Esophagus muscularis mucosa (tissue), 4 donors: ENCODE data around the gene ANKS1B. TPM values are rescaled to one million over a fixed set of nuclear protein-coding genes. Genes with fewer than 3 reads are reported as not detected.

Experiments used
- DNase-seq: peaks from one replicate; pipeline ENCODE4 v3.0.0-alpha.2; 2017; ENCODE audit errors: extremely low spot score
- H3K27ac ChIP-seq, 4 donors: fragments of 200-600 bp; sonication (generic); replicated peaks in 1 of 4; 1 replicate in 3 of 4; 2 replicates in 1 of 4; pipeline ENCODE4 v1.5.1; 2016 to 2019; ENCODE audit warnings: mild to moderate bottlenecking in 1 of 4
- H3K27me3 ChIP-seq, 4 donors: fragments of 200-600 bp; sonication (generic); one replicate each; pipeline versions ENCODE4 v1.5.1 to v1.6.0; 2016 to 2019
- H3K36me3 ChIP-seq, 4 donors: fragments of 200-600 bp; sonication (generic); one replicate each; pipeline ENCODE4 v1.5.1; 2016 to 2019
- H3K4me1 ChIP-seq, 4 donors: fragments of 200-600 bp; sonication (generic); one replicate each; pipeline ENCODE4 v1.5.1; 2016 to 2019
- H3K4me3 ChIP-seq, 4 donors: fragments of 200-600 bp; sonication (generic); 1 replicate in 2 of 4; 2 replicates in 2 of 4; pipeline ENCODE4 v1.5.1; 2016 to 2019; ENCODE audit warnings: mild to moderate bottlenecking in 4 of 4, moderate library complexity in 1 of 4
- H3K9me3 ChIP-seq, 4 donors: fragments of 200-600 bp; sonication (generic); 1 replicate in 3 of 4; 2 replicates in 1 of 4; pipeline ENCODE4 v1.5.1; 2016 to 2019
- CTCF ChIP-seq, 3 experiments: fragments of 200-600 bp in 2 of 3; fragments of 450-650 bp in 1 of 3; sonication (generic) in 2 of 3; IDR thresholded peaks; one replicate each; pipeline ENCODE4 v1.5.1; 2017 to 2019; ENCODE audit warnings: antibody characterized with exemption in 3 of 3, mild to moderate bottlenecking in 2 of 3, moderate library complexity in 1 of 3
- EP300 ChIP-seq: sonication (generic); formaldehyde crosslinking; IDR thresholded peaks from one replicate; pipeline ENCODE4 v1.6.1; 2017; ENCODE audit warnings: antibody characterized with exemption
- POLR2A ChIP-seq: fragments of 450-650 bp; IDR thresholded peaks from one replicate; pipeline ENCODE4 v1.6.1; 2017; ENCODE audit warnings: antibody characterized with exemption, moderate library complexity, mild to moderate bottlenecking, low read depth
- POLR2AphosphoS5 ChIP-seq, 2 donors: sonication (generic); formaldehyde crosslinking; IDR thresholded peaks; one replicate each; pipeline ENCODE4 v1.6.1; 2017; ENCODE audit warnings: antibody characterized with exemption in 2 of 2
- WGBS: methylation state at CpG from one replicate; pipeline ENCODE4 v1.1.5; 2018; 5-methylcytosine and 5-hydroxymethylcytosine counted together
- intact Hi-C: fragments of 100-400 bp; cut with DNase I; formaldehyde crosslinking; loops from one replicate; pipeline ENCODE4 v1.15.1; 2023
- total RNA-seq, 4 donors: library from RNA; depleted of rRNA; stranded (reverse); fragments of >200 nt; gene quantifications; one replicate each; pipeline versions ENCODE4 v1.1.0 to v1.2.1, GENCODE V29; 2016

Gene ANKS1B
- total RNA-seq, 4 donors from 2014 or later, result 20.4 to 28.7 (median 21.6) TPM

- peak; percentile 8 for DNase-seq
- peaks cover 0 to 3% (median 0%) of the 10 kb centered on the region in 4 donors for H3K36me3 ChIP-seq
- no peak overlapping the region for H3K27ac ChIP-seq
- WGBS, result 94% methylated on average over 3 of the region's 3 CpGs
- no peaks in the 10 kb centered on the region for H3K9me3 ChIP-seq
- peaks cover 0 to 10% (median 0%) of the 10 kb centered on the region in 4 donors for H3K27me3 ChIP-seq
- no peak for TF ChIP-seq EP300
- TF ChIP-seq POLR2A, result no peak
- TF ChIP-seq POLR2AphosphoS5 (IDR thresholded peaks at IDR 0.05), result no peak
- no peak for TF ChIP-seq CTCF (IDR thresholded peaks at IDR 0.05)
- intact Hi-C loops, result no loop called here
- H3K4me3 ChIP-seq, result no peak overlapping the region
- H3K4me1 ChIP-seq, result peaks cover 0 to 13% (median 10%) of the 10 kb centered on the region in 4 donors
Observed at GRCh38 chr12:98744680-98745079, 1240.1 kb downstream of the ANKS1B start.

GRCh38 chr12:98743362-98743953 lies 1241.3 kb downstream of the ANKS1B start:
- peaks cover 0 to 10% (median 0%) of the 10 kb centered on the region in 4 donors for H3K27me3 ChIP-seq
- H3K4me3 ChIP-seq, result no peak overlapping the region
- WGBS, result 64% methylated on average over 4 of the region's 4 CpGs
- TF ChIP-seq POLR2AphosphoS5 (IDR thresholded peaks at IDR 0.05) (no peak), CTCF (IDR thresholded peaks at IDR 0.05) (no peak), EP300 (no peak), POLR2A (no peak)
- no peaks in the 10 kb centered on the region for H3K36me3 ChIP-seq
- no peak overlapping the region for H3K27ac ChIP-seq
- peaks cover 0 to 13% (median 10%) of the 10 kb centered on the region in 4 donors for H3K4me1 ChIP-seq
- no peaks in the 10 kb centered on the region for H3K9me3 ChIP-seq
- DNase-seq, result peak; percentile 50
- intact Hi-C loops, result no loop called here

GRCh38 chr12:98741556-98742265 lies 1243.0 kb downstream of the ANKS1B start:
- TF ChIP-seq CTCF (IDR thresholded peaks at IDR 0.05), result no peak
- no peak for TF ChIP-seq EP300
- no peak for TF ChIP-seq POLR2A
- no peak for TF ChIP-seq POLR2AphosphoS5 (IDR thresholded peaks at IDR 0.05)
- peak; percentile 74 for DNase-seq
- Histone ChIP-seq H3K4me3 (no peak overlapping the region), H3K27me3 (peaks cover 0 to 10% (median 0%) of the 10 kb centered on the region in 4 donors), H3K4me1 (peaks cover 0 to 23% (median 17%) of the 10 kb centered on the region in 4 donors), H3K36me3 (no peaks in the 10 kb centered on the region), H3K9me3 (no peaks in the 10 kb centered on the region), H3K27ac (no peak overlapping the region)
- intact Hi-C loops, result no loop called here
- WGBS, result 77% methylated on average over 10 of the region's 12 CpGs

GRCh38 chr12:98741196-98741555 lies 1243.6 kb downstream of the ANKS1B start:
- no peak overlapping the region for H3K4me3 ChIP-seq
- TF ChIP-seq CTCF (IDR thresholded peaks at IDR 0.05), result no peak
- no peak for TF ChIP-seq EP300
- TF ChIP-seq POLR2A, result no peak
- TF ChIP-seq POLR2AphosphoS5 (IDR thresholded peaks at IDR 0.05), result no peak
- DNase-seq, result peak; percentile 37
- peaks cover 0 to 6% (median 0%) of the 10 kb centered on the region in 4 donors for H3K27me3 ChIP-seq
- peaks cover 0 to 26% (median 18%) of the 10 kb centered on the region in 4 donors for H3K4me1 ChIP-seq
- no peaks in the 10 kb centered on the region for H3K9me3 ChIP-seq
- 98% methylated on average over 4 of the region's 4 CpGs for WGBS
- intact Hi-C loops, result no loop called here
- no peaks in the 10 kb centered on the region for H3K36me3 ChIP-seq
- H3K27ac ChIP-seq, result no peak overlapping the region
